ENCODE measurements around the gene CDH4. TPM values are rescaled to one million over a fixed set of nuclear protein-coding genes. Genes with fewer than 3 reads are reported as not detected.
"Not testable (repeated sequence)": the region's sequence is repeated elsewhere in the genome, so short reads cannot be mapped to it uniquely, and the experiment has no call there.

Gene CDH4
- total RNA-seq, 1 donor from 2014 or later, result not detected

DNA sequence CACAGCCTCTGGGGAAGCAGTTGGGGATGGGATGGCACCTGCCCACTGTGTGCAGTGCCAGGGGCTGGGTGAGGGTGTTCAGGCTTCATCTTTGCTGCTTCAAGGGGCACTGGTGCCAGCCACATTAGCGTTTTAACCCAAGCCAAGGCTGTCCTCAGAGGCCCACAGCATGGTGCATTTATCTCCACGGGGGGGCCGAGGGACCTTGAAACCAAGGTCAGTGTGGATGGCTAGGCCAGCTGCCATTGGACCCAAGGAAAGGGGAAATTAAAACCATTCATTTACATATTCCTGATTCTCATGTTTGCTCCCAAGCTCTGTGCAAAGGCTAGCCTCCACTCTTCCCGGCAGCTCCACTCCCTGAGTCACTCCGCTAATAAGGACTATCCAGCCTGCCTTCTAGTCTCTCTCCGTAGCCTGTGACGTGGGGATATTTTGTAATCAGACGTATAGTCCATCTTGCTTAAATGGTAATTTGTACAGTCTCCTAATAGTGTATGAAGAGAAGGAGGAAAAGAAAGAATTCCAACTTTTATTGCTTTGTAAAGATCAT lies 197.1 kb downstream of the CDH4 start:
- no peaks in the 10 kb centered on the region for H3K27me3 ChIP-seq
- no peak for DNase-seq (ENCODE audit: low spot score in 2 of 2)
- H3K4me1 ChIP-seq, result no peaks in the 10 kb centered on the region
- TF ChIP-seq, protein P1, sequence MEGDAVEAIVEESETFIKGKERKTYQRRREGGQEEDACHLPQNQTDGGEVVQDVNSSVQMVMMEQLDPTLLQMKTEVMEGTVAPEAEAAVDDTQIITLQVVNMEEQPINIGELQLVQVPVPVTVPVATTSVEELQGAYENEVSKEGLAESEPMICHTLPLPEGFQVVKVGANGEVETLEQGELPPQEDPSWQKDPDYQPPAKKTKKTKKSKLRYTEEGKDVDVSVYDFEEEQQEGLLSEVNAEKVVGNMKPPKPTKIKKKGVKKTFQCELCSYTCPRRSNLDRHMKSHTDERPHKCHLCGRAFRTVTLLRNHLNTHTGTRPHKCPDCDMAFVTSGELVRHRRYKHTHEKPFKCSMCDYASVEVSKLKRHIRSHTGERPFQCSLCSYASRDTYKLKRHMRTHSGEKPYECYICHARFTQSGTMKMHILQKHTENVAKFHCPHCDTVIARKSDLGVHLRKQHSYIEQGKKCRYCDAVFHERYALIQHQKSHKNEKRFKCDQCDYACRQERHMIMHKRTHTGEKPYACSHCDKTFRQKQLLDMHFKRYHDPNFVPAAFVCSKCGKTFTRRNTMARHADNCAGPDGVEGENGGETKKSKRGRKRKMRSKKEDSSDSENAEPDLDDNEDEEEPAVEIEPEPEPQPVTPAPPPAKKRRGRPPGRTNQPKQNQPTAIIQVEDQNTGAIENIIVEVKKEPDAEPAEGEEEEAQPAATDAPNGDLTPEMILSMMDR (IDR thresholded peaks at IDR 0.05), result no peak
- H3K9me3 ChIP-seq, result no peaks in the 10 kb centered on the region
- intact Hi-C loops (cut with DNase I), result no loop called here
- no peak overlapping the region for H3K4me3 ChIP-seq
- H3K27ac ChIP-seq, result no peak overlapping the region
- H3K36me3 ChIP-seq, result no peaks in the 10 kb centered on the region

DNA sequence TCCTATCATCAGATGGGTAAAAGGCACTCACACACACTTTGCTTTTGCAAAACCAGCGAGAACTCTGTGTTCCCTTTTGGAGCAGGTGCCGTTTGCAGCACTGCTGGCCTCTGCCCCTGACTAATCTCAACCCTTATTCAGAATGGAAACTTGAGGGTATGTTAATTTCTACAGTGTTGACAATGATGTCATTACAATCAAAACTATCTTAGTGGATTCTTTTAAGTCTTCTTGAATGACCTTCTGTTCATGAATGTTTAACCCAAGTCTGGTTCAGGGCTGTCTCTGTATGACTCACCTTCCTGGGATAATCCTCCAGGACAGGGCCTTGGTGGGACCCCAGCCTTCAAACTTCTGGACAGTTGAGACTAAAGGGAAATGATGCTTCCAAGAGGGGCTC lies 197.9 kb downstream of the CDH4 start:
- H3K27me3 ChIP-seq, result no peaks in the 10 kb centered on the region
- H3K9me3 ChIP-seq, result no peaks in the 10 kb centered on the region
- no peak for DNase-seq (ENCODE audit: low spot score in 2 of 2)
- no peak overlapping the region for H3K27ac ChIP-seq
- H3K4me1 ChIP-seq, result no peaks in the 10 kb centered on the region
- TF ChIP-seq, protein P1 (IDR thresholded peaks at IDR 0.05), result no peak
- no peaks in the 10 kb centered on the region for H3K36me3 ChIP-seq
- H3K4me3 ChIP-seq, result no peak overlapping the region
- intact Hi-C loops (cut with DNase I), result no loop called here

DNA sequence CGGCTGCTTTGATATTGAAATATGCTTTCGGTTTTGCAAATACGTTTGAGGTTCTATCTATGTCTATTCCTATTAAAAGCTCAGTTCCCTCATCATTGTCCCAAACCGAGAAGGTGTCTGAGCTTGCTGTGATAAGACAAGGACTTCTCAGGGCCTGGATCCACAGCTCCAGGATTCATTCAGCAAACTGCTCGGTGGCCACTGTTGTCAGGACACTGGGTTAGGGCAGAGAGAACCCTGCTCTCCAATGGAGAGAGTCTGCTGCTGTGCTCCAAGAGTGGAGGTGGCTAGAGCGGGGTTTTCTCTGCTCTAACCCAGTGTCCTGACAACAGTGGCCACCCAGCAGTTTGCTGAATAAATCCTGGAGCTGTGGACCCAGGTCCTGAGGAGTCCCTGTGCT lies 198.5 kb downstream of the CDH4 start:
- intact Hi-C loops (cut with DNase I), result no loop called here
- DNase-seq (ENCODE audit: low spot score in 2 of 2), result no peak
- no peaks in the 10 kb centered on the region for H3K9me3 ChIP-seq
- H3K4me1 ChIP-seq, result no peaks in the 10 kb centered on the region
- H3K4me3 ChIP-seq, result no peak overlapping the region
- no peaks in the 10 kb centered on the region for H3K36me3 ChIP-seq
- TF ChIP-seq, protein P1 (IDR thresholded peaks at IDR 0.05), result no peak
- H3K27ac ChIP-seq, result no peak overlapping the region
- no peaks in the 10 kb centered on the region for H3K27me3 ChIP-seq

DNA sequence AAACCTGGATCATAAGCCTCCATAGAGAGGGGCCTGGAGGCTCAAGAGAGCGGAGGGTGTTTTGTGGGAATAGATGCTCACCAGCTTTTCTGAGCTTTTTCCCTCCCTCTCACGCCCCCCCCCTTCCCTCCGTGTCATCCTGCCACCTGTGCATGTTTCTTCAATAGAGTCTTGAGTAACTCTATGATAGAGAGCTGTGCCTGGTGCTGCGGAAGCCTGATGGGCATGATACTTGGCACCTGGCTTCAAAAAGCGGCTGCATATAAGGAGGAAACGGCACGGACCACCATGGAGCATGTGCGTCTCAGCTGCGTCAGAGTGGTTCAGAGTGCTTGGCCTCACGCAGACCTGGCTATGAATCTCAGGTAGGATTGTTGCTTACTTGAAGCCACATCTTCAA lies 198.9 kb downstream of the CDH4 start:
- TF ChIP-seq, protein P1 (IDR thresholded peaks at IDR 0.05), result no peak
- H3K4me1 ChIP-seq, result no peaks in the 10 kb centered on the region
- intact Hi-C loops (cut with DNase I), result no loop called here

DNA sequence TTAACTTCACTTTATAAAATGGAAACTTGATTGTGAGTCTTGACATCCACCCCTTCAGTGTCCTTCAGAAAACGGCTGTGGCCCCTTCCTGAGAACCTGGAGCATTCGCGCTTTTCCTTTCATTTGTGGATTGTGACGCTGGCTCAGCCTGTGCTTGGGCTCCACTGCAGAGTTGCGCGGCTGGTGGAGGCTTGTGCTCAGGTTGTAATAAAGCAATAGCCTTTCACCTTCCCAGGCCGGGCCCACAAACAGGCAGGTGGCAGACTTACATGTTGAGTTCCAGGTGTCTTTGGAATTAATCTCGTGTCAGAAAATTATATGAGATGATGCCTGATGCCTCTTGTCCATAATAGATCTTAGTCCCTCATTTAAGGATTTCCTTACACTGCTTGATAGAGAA lies 199.9 kb downstream of the CDH4 start:
- TF ChIP-seq, protein P1 (IDR thresholded peaks at IDR 0.05), result no peak
- Histone ChIP-seq H3K27ac (no peak overlapping the region), H3K4me3 (no peak overlapping the region), H3K9me3 (no peaks in the 10 kb centered on the region), H3K27me3 (no peaks in the 10 kb centered on the region), H3K36me3 (no peaks in the 10 kb centered on the region), H3K4me1 (no peaks in the 10 kb centered on the region)
- no peak for DNase-seq (ENCODE audit: low spot score in 2 of 2)
- intact Hi-C loops (cut with DNase I), result no loop called here

More for the DNA sequence above, 198.9 kb downstream of the CDH4 start:
- no peaks in the 10 kb centered on the region for H3K9me3 ChIP-seq
- H3K27ac ChIP-seq, result no peak overlapping the region
- H3K27me3 ChIP-seq, result no peaks in the 10 kb centered on the region
- no peak for DNase-seq (ENCODE audit: low spot score in 2 of 2)
- H3K36me3 ChIP-seq, result no peaks in the 10 kb centered on the region
- no peak overlapping the region for H3K4me3 ChIP-seq

DNA sequence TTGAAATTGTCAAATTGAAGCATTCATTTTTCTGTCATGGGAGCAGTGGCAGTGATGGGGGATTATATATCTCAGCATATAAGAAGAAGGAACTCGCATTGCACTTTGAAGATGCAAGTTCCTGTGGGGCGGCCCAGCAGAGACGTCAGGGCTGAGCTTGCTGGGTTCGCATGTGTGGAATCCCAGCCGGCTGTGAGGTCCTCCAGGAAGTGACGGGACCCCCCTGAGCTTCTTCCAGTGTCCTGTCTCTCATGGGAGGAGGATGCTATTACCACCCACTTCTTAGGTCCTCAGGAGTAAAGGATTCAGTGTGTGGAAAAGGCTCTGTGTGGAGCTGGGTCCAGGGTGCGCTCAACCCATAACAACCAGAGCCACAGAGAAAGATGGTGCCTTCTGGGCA lies 201.2 kb downstream of the CDH4 start:
- no peaks in the 10 kb centered on the region for H3K4me1 ChIP-seq
- intact Hi-C loops (cut with DNase I), result no loop called here
- H3K27me3 ChIP-seq, result no peaks in the 10 kb centered on the region
- no peak overlapping the region for H3K27ac ChIP-seq
- no peaks in the 10 kb centered on the region for H3K36me3 ChIP-seq
- TF ChIP-seq, protein P1 (IDR thresholded peaks at IDR 0.05), result no peak
- no peak overlapping the region for H3K4me3 ChIP-seq
- no peak for DNase-seq (ENCODE audit: low spot score in 2 of 2)
- H3K9me3 ChIP-seq, result no peaks in the 10 kb centered on the region

DNA sequence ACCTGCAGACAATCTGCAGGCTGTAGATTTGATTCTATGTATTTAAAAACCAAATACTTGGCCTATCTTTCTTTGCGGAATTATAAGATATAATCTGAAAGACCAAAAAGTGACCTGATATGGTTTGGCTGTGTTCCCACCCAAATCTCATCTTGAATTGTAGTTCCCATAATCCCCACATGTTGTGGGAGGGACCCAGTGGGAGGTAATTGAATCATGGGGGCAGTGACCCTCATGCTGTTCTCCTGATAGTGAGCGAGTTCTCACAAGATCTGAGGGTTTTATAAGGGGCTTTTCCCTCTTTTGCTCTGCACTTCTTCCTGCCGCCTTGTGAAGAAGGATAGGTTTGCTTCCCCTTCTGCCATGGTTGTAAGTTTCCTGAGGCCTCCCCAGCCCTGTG lies 201.6 kb downstream of the CDH4 start:
- H3K27ac ChIP-seq; DNase-seq (ENCODE audit: low spot score in 2 of 2); H3K27me3 ChIP-seq; H3K4me1 ChIP-seq; H3K4me3 ChIP-seq; H3K9me3 ChIP-seq; intact Hi-C loops (cut with DNase I); H3K36me3 ChIP-seq: not testable (repeated sequence)
